Stimulated activated CD4-positive, alpha-beta T cell treated with anti-CD3 and anti-CD28 coated beads, Interleukin-15, amount 100 ng/mL, for 48 hours (primary cell): ENCODE measurements around the gene RBM6.
A peak's percentile ranks its signal among the peaks of the same experiment; 100 is the strongest.
"Not testable (repeated sequence)": the region's sequence is repeated elsewhere in the genome, so short reads cannot be mapped to it uniquely, and the experiment has no call there.

Experiments
- DNase-seq, 2 donors: peaks; one replicate each; pipeline ENCODE4 v3.0.0-alpha.2; 2020; ENCODE audit warnings: low read depth in 2 of 2

The RBM6 gene

GRCh38 chr3:49976942-49977341 is 37.0 kb downstream of the RBM6 start:
- no peak for DNase-seq

GRCh38 chr3:49984394-49984793 is 44.4 kb downstream of the RBM6 start:
- no peak for DNase-seq

- DNase-seq = no peak
These were observed 52.4 kb downstream of the RBM6 start for GRCh38 chr3:49992326-49992725.

- DNase-seq = no peak
These were observed 54.5 kb downstream of the RBM6 start for GRCh38 chr3:49994476-49994875.

GRCh38 chr3:49996016-49996415 is 56.1 kb downstream of the RBM6 start:
- no peak for DNase-seq

- no peak for DNase-seq
These were observed 57.9 kb downstream of the RBM6 start for GRCh38 chr3:49997862-49998261.

GRCh38 chr3:49998326-49998725 is 58.4 kb downstream of the RBM6 start:
- no peak for DNase-seq

GRCh38 chr3:50001511-50001910 is 61.6 kb downstream of the RBM6 start:
- no peak for DNase-seq

- no peak for DNase-seq
These were observed 63.3 kb downstream of the RBM6 start for GRCh38 chr3:50003216-50003615.

GRCh38 chr3:50003824-50004223 is 63.9 kb downstream of the RBM6 start:
- DNase-seq = no peak

GRCh38 chr3:50008931-50009330 is 69.0 kb downstream of the RBM6 start:
- no peak for DNase-seq

GRCh38 chr3:50010959-50011358 is 71.0 kb downstream of the RBM6 start:
- DNase-seq = no peak

GRCh38 chr3:50015918-50016317 is 76.0 kb downstream of the RBM6 start:
- no peak for DNase-seq

- no peak for DNase-seq
These were observed 88.4 kb downstream of the RBM6 start for GRCh38 chr3:50028346-50028745.

GRCh38 chr3:50031201-50031600 is 91.3 kb downstream of the RBM6 start:
- not testable (repeated sequence) for DNase-seq

GRCh38 chr3:50044976-50045375 is 105.0 kb downstream of the RBM6 start:
- no peak for DNase-seq

- no peak for DNase-seq
These were observed 107.5 kb downstream of the RBM6 start for GRCh38 chr3:50047426-50047825.

- no peak for DNase-seq
These were observed 110.4 kb downstream of the RBM6 start for GRCh38 chr3:50050361-50050760.

- no peak for DNase-seq
These were observed 117.8 kb downstream of the RBM6 start for GRCh38 chr3:50057756-50058155.

GRCh38 chr3:50068134-50068533 is 128.2 kb downstream of the RBM6 start:
- no peak for DNase-seq

- no peak for DNase-seq
These were observed 138.1 kb downstream of the RBM6 start for GRCh38 chr3:50078091-50078490.

- no peak for DNase-seq
These were observed 138.7 kb downstream of the RBM6 start for GRCh38 chr3:50078622-50079021.

- DNase-seq = not testable (repeated sequence)
These were observed 145.0 kb downstream of the RBM6 start for GRCh38 chr3:50084951-50085350.

GRCh38 chr3:50088725-50089608 is 149.0 kb downstream of the RBM6 start, which contains the start of gene RBM5:
Gene RBM5, plus strand, starts transcription at chr3:50088919. Its CDS starts 1,516 bp downstream, at chr3:50090435.
- DNase-seq = peak; percentile 91 to 92
